Neural cell (in vitro differentiated cells): Measurements from ENCODE around the gene CA11. TPM values are rescaled to one million over a fixed set of nuclear protein-coding genes. Genes with fewer than 3 reads are reported as not detected.

ENCODE experiments used
- H2AFZ ChIP-seq: fragments of 200-600, 300-800 bp; sonication (generic), shearing (Covaris generic); 2 replicates; pipeline ENCODE4 v1.6.0; 2014; ENCODE audit warnings: low read depth, mild to moderate bottlenecking, antibody characterized with exemption, low read length, moderate library complexity
- H3F3A ChIP-seq: fragments of 200-600 bp; shearing (Covaris generic); 2 replicates; pipeline ENCODE4 v1.6.1; 2016; ENCODE audit warnings: mild to moderate bottlenecking, moderate library complexity, mixed read lengths, antibody characterized with exemption, low read length; ENCODE audit not compliant: insufficient read depth, poor library complexity, severe bottlenecking
- H3K27ac ChIP-seq: fragments of 200-600, 300-800 bp; sonication (generic), shearing (Covaris generic); 2 replicates; pipeline ENCODE4 v1.5.1; 2014; ENCODE audit warnings: mild to moderate bottlenecking, low read length, moderate library complexity
- H3K27me3 ChIP-seq: fragments of 300-800, 200-600 bp; sonication (generic), shearing (Covaris generic); 2 replicates; pipeline ENCODE4 v1.6.0; 2014; ENCODE audit warnings: mild to moderate bottlenecking, low read depth, low read length, moderate library complexity; ENCODE audit not compliant: insufficient read depth
- H3K36me3 ChIP-seq: fragments of 300-800, 200-600 bp; sonication (generic), shearing (Covaris generic); 2 replicates; pipeline ENCODE4 v1.5.1; 2014; ENCODE audit warnings: mild to moderate bottlenecking, antibody characterized with exemption, low read length, moderate library complexity; ENCODE audit not compliant: insufficient read depth
- H3K4me2 ChIP-seq: fragments of 300-800, 200-600 bp; sonication (generic), shearing (Covaris generic); 2 replicates; pipeline ENCODE4 v1.6.0; 2014; ENCODE audit warnings: mild to moderate bottlenecking, low read length
- H3K4me3 ChIP-seq: fragments of 300-800, 200-600 bp; sonication (generic), shearing (Covaris generic); 2 replicates; pipeline ENCODE4 v1.5.1; 2014; ENCODE audit warnings: mild to moderate bottlenecking, low read length, moderate library complexity
- H3K79me2 ChIP-seq: fragments of 200-600 bp; shearing (Covaris generic); replicated peaks from 2 replicates; pipeline ENCODE4 v1.6.0; 2014; ENCODE audit warnings: mild to moderate bottlenecking, low read length, moderate library complexity; ENCODE audit not compliant: insufficient read depth
- H3K9ac ChIP-seq: fragments of 300-800, 200-600 bp; sonication (generic), shearing (Covaris generic); 2 replicates; pipeline ENCODE4 v1.6.1; 2016; ENCODE audit warnings: mild to moderate bottlenecking, low read length, mixed read lengths
- H3K9me2 ChIP-seq: fragments of 200-600 bp; shearing (Covaris generic); 2 replicates; pipeline ENCODE4 v1.6.1; 2016; ENCODE audit warnings: mild to moderate bottlenecking, low read length, mixed read lengths; ENCODE audit not compliant: insufficient read depth
- H3K9me3 ChIP-seq: fragments of 200-600, 300-800 bp; sonication (generic), shearing (Covaris generic); 2 replicates; pipeline ENCODE4 v1.6.1; 2016; ENCODE audit warnings: mild to moderate bottlenecking, mixed run types, low read length, moderate library complexity, mixed read lengths
- H4K20me1 ChIP-seq: fragments of 200-600 bp; shearing (Covaris generic); 2 replicates; pipeline ENCODE4 v1.6.1; 2016; ENCODE audit warnings: mild to moderate bottlenecking, mixed run types; ENCODE audit not compliant: insufficient read depth
- EP300 ChIP-seq: fragments of 450-650 bp; conservative IDR thresholded peaks from 2 replicates; pipeline ENCODE4 v1.6.1; 2014; ENCODE audit warnings: antibody characterized with exemption, mild to moderate bottlenecking, moderate library complexity; ENCODE audit not compliant: poor library complexity, severe bottlenecking
- EZH2 ChIP-seq: fragments of 200-600, 300-800 bp; shearing (Covaris generic), sonication (generic); IDR thresholded peaks from 2 replicates; pipeline ENCODE4 v1.6.1; 2014; ENCODE audit warnings: antibody characterized with exemption, low read length, borderline replicate concordance, mild to moderate bottlenecking; ENCODE audit not compliant: insufficient read depth, poor library complexity, severe bottlenecking
- MXI1 ChIP-seq: fragments of 450-650 bp; conservative IDR thresholded peaks from 2 replicates; pipeline ENCODE4 v1.6.1; 2014; ENCODE audit warnings: antibody characterized with exemption, mild to moderate bottlenecking; ENCODE audit not compliant: poor library complexity, severe bottlenecking
- POLR2AphosphoS5 ChIP-seq: IDR thresholded peaks from 2 replicates; pipeline ENCODE4 v1.6.1; 2012
- RAD21 ChIP-seq: fragments of 450-650 bp; conservative IDR thresholded peaks from 2 replicates; pipeline ENCODE4 v1.6.1; 2014; ENCODE audit warnings: antibody characterized with exemption, mild to moderate bottlenecking, moderate library complexity
- SMC3 ChIP-seq: fragments of 450-650 bp; conservative IDR thresholded peaks from 2 replicates; pipeline ENCODE4 v1.6.1; 2014; ENCODE audit warnings: antibody characterized with exemption, mild to moderate bottlenecking, moderate library complexity; ENCODE audit not compliant: poor library complexity
- TAF1 ChIP-seq: IDR thresholded peaks from 2 replicates; pipeline ENCODE4 v1.6.1; 2012; ENCODE audit warnings: low read depth
- polyA plus RNA-seq: library from polyadenylated mRNA; depleted of rRNA; stranded (reverse); fragments of >200 nt; gene quantifications from 2 replicates; pipeline ENCODE4 v1.2.3, GENCODE V29; 2014
- TF ChIP-seq, protein P1 (sequence below): fragments of 450-650 bp; IDR thresholded peaks from 2 replicates; pipeline ENCODE4 v1.5.1; 2014; ENCODE audit warnings: antibody characterized with exemption, mild to moderate bottlenecking, moderate library complexity; ENCODE audit not compliant: poor library complexity, severe bottlenecking
- TF ChIP-seq, protein P2 (sequence below): IDR thresholded peaks from 2 replicates; pipeline ENCODE4 v1.6.1; 2012; ENCODE audit warnings: borderline replicate concordance

The CA11 gene
- polyA plus RNA-seq, 1 donor from 2014 or later, result 108 TPM

DNA sequence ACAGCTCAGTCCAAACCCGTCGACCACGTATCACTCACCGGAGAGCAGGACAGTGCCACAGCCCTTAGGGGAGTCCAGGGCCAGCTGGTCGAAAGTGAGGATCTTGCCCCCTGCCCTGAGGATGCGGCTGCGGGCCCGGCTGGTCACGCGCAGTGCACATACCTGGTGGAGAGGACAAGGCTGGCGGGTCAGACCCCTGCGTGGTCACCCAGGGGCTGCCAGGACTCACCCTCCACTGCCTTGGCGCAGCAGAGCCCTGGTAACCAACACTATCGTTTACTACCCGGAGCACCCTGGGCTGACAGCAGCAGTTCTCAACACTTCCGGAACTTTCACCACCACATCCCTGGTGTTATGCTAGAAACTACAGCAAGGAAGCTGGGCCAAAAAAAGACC lies 29.9 kb downstream of the CA11 start:
- peak overlapping the region; percentile 88 for H3K4me3 ChIP-seq
- no peak overlapping the region for H3K27ac ChIP-seq
- peak overlapping the region; percentile 3 for H3K9ac ChIP-seq
- H3F3A ChIP-seq, result no peaks in the 10 kb centered on the region
- H3K4me2 ChIP-seq, result no peak overlapping the region
- peaks cover 24% of the 10 kb centered on the region for H3K79me2 ChIP-seq
- H3K36me3 ChIP-seq, result peaks cover 3% of the 10 kb centered on the region
- no peaks in the 10 kb centered on the region for H3K9me3 ChIP-seq
- no peaks in the 10 kb centered on the region for H3K9me2 ChIP-seq
- peaks cover 4% of the 10 kb centered on the region for H4K20me1 ChIP-seq
- no peak for TF ChIP-seq SMC3
- no peak for TF ChIP-seq MXI1
- TF ChIP-seq RAD21, result no peak
- TF ChIP-seq EZH2, result no peak
- TF ChIP-seq, protein P1, sequence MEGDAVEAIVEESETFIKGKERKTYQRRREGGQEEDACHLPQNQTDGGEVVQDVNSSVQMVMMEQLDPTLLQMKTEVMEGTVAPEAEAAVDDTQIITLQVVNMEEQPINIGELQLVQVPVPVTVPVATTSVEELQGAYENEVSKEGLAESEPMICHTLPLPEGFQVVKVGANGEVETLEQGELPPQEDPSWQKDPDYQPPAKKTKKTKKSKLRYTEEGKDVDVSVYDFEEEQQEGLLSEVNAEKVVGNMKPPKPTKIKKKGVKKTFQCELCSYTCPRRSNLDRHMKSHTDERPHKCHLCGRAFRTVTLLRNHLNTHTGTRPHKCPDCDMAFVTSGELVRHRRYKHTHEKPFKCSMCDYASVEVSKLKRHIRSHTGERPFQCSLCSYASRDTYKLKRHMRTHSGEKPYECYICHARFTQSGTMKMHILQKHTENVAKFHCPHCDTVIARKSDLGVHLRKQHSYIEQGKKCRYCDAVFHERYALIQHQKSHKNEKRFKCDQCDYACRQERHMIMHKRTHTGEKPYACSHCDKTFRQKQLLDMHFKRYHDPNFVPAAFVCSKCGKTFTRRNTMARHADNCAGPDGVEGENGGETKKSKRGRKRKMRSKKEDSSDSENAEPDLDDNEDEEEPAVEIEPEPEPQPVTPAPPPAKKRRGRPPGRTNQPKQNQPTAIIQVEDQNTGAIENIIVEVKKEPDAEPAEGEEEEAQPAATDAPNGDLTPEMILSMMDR, result no peak
- no peak for TF ChIP-seq EP300
- TF ChIP-seq, protein P2, sequence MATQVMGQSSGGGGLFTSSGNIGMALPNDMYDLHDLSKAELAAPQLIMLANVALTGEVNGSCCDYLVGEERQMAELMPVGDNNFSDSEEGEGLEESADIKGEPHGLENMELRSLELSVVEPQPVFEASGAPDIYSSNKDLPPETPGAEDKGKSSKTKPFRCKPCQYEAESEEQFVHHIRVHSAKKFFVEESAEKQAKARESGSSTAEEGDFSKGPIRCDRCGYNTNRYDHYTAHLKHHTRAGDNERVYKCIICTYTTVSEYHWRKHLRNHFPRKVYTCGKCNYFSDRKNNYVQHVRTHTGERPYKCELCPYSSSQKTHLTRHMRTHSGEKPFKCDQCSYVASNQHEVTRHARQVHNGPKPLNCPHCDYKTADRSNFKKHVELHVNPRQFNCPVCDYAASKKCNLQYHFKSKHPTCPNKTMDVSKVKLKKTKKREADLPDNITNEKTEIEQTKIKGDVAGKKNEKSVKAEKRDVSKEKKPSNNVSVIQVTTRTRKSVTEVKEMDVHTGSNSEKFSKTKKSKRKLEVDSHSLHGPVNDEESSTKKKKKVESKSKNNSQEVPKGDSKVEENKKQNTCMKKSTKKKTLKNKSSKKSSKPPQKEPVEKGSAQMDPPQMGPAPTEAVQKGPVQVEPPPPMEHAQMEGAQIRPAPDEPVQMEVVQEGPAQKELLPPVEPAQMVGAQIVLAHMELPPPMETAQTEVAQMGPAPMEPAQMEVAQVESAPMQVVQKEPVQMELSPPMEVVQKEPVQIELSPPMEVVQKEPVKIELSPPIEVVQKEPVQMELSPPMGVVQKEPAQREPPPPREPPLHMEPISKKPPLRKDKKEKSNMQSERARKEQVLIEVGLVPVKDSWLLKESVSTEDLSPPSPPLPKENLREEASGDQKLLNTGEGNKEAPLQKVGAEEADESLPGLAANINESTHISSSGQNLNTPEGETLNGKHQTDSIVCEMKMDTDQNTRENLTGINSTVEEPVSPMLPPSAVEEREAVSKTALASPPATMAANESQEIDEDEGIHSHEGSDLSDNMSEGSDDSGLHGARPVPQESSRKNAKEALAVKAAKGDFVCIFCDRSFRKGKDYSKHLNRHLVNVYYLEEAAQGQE, result no peak
- no peak for TF ChIP-seq POLR2AphosphoS5
- TF ChIP-seq TAF1, result no peak
- H3K27me3 ChIP-seq, result no peaks in the 10 kb centered on the region
- no peak overlapping the region for H2AFZ ChIP-seq

GRCh38 chr19:48615231-48616040 lies 30.6 kb downstream of the CA11 start:
- H3K4me3 ChIP-seq, result no peak overlapping the region
- H3K79me2 ChIP-seq, result peaks cover 24% of the 10 kb centered on the region
- H3K9me2 ChIP-seq, result no peaks in the 10 kb centered on the region
- no peaks in the 10 kb centered on the region for H3F3A ChIP-seq
- H3K36me3 ChIP-seq, result peaks cover 3% of the 10 kb centered on the region
- TF ChIP-seq MXI1, result no peak
- TF ChIP-seq EZH2, result no peak
- TF ChIP-seq, protein P2, result no peak
- no peak for TF ChIP-seq POLR2AphosphoS5
- TF ChIP-seq RAD21, result no peak
- no peak for TF ChIP-seq SMC3
- no peaks in the 10 kb centered on the region for H3K27me3 ChIP-seq
- H3K4me2 ChIP-seq, result no peak overlapping the region
- H2AFZ ChIP-seq, result no peak overlapping the region
- no peak overlapping the region for H3K9ac ChIP-seq
- no peaks in the 10 kb centered on the region for H3K9me3 ChIP-seq
- H4K20me1 ChIP-seq, result peaks cover 4% of the 10 kb centered on the region
- no peak overlapping the region for H3K27ac ChIP-seq
